ENCODE data around the gene CCM2L. TPM values are rescaled to one million over a fixed set of nuclear protein-coding genes. Genes with fewer than 3 reads are reported as not detected.
A peak's percentile ranks its signal among the peaks of the same experiment; 100 is the strongest.

CCM2L gene
- total and polyA plus RNA-seq, 2 of the 8 experiments (the other 6 are each of a cell fraction or from before 2014, with no cell fraction given), result 5.5 to 15.8 TPM

DNA sequence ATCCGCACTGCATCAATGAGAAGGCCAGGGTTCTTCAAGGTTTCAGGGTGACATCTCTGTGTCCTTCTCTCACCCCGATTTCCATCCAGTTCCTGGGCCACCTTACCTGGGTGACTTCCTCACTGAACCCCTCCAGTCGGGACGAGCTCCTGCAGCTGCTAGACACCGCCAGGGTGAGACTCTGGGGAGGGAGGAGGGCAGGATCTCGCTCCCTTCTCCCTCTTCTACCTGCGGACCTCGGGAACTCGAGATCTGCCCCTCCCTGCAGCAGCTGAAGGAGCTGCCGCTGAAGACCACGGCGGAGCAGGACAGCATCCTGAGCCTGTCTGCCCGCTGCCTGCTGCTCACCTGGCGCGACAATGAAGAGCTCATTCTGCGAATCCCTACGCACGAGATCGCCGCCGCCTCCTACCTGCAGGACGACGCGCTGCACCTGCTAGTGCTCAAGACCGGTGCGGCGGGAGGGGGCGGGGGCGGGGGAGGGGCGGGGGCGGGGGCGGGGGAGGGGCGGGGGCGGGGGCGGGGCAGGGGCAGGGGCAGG is 7.5 kb downstream of the CCM2L start:
- no peak overlapping the region for H3K23ac ChIP-seq (ENCODE audit: insufficient read length)
- DNase-seq (ENCODE audit: low read depth in 1 of 2, low spot score in 2 of 2) (peak; percentile 85), FAIRE-seq (peak; percentile 58)
- H4K5ac ChIP-seq (ENCODE audit: insufficient read length, low read depth, low read length), result no peak overlapping the region
- H2BK15ac ChIP-seq (ENCODE audit: low read length), result peak overlapping the region; percentile 90
- peak overlapping the region; percentile 13 for H4K91ac ChIP-seq (replicated peaks; ENCODE audit: insufficient read length, low read length)
- peak overlapping the region; percentile 92; the same call in 1 of the 2 replicates for H2BK12ac ChIP-seq (ENCODE audit: low read depth, low read length)
- H4K8ac ChIP-seq (ENCODE audit: extremely low read depth, insufficient read depth, low read length), result no peak overlapping the region
- no peak overlapping the region for H3K27ac ChIP-seq (ENCODE audit: low read depth, low read length)
- peaks cover 0 to 10% (median 6%) of the 10 kb centered on the region in 4 experiments; a peak in 5 of 7 replicates for H3K4me1 ChIP-seq (replicated peaks in 1 of 4; ENCODE audit: control insufficient read depth in 3 of 4, insufficient read depth in 4 of 4, low read length in 3 of 4)
- H2AK5ac ChIP-seq (ENCODE audit: low read depth, low read length), result no peak overlapping the region
- H3K14ac ChIP-seq (ENCODE audit: insufficient read length), result no peak overlapping the region
- H2AFZ ChIP-seq (ENCODE audit: low read length), result peak overlapping the region; percentile 82
- peak overlapping the region; percentile 67 to 89 (median 76); a peak in 7 of 8 replicates for H3K4me3 ChIP-seq (ENCODE audit: extremely low read depth in 1 of 4, insufficient read depth in 2 of 4, low read depth in 3 of 4, low read length in 4 of 4)
- H3K4ac ChIP-seq (replicated peaks; ENCODE audit: insufficient read length, low read depth, low read length), result peak overlapping the region; percentile 41
- no peaks in the 10 kb centered on the region for H4K20me1 ChIP-seq (replicated peaks in 1 of 2; ENCODE audit: control insufficient read depth in 1 of 2, insufficient read depth in 2 of 2, low read length in 2 of 2)
- H3K18ac ChIP-seq (ENCODE audit: extremely low read depth, low read length), result peak overlapping the region; percentile 81
- H3K23me2 ChIP-seq (ENCODE audit: low read depth, low read length), result peaks cover 8% of the 10 kb centered on the region
- H3K9ac ChIP-seq (replicated peaks in 1 of 4; ENCODE audit: extremely low read depth in 1 of 4, low read depth in 3 of 4, low read length in 3 of 4), result peak overlapping the region in 3 of 4 experiments; percentile 6 to 46 (median 14); a peak in 2 of 7 replicates
- H3K36me3 ChIP-seq (ENCODE audit: control insufficient read depth in 2 of 4, insufficient read depth in 4 of 4, low read length in 3 of 4), result no peaks in the 10 kb centered on the region
- H2BK20ac ChIP-seq (ENCODE audit: low read length), result no peak overlapping the region
- no peaks in the 10 kb centered on the region; a peak in 1 of 4 replicates for H3K9me3 ChIP-seq (ENCODE audit: insufficient read depth in 2 of 2, low read depth in 1 of 2, low read length in 1 of 2)
- H3K79me1 ChIP-seq (ENCODE audit: low read depth, low read length), result no peaks in the 10 kb centered on the region
- peak overlapping the region; percentile 4 for H2BK120ac ChIP-seq (replicated peaks; ENCODE audit: low read depth, low read length)
- CTCF ChIA-PET (ENCODE audit: partially characterized antibody), result interaction anchor here (0.7 to 2.8 kb wide), 38 partner anchors 8 to 201 kb away, joined by 3 to 29 read pairs (median 4); partner anchors contain the start of genes FOXS1 and PDRG1
- H3K4me2 ChIP-seq (ENCODE audit: insufficient read depth in 1 of 2, low read depth in 2 of 2, low read length in 2 of 2), result peak overlapping the region; percentile 82 to 100
- no peaks in the 10 kb centered on the region for H3K79me2 ChIP-seq (ENCODE audit: control insufficient read depth in 1 of 2, insufficient read depth in 2 of 2, low read length in 2 of 2)
- 6% methylated on average over 20 of the region's 35 CpGs; no CpG with 5 or more reads in 1 of the 2 experiments for WGBS, 2 experiments (ENCODE audit: extremely low coverage in 1 of 2, insufficient coverage in 1 of 2, insufficient read length in 1 of 2, insufficient replicate concordance in 2 of 2, low coverage in 1 of 2, low lambda C conversion rate in 2 of 2, missing lambda C conversion rate in 1 of 2)
- H3K56ac ChIP-seq (replicated peaks; ENCODE audit: insufficient read length, low read depth, low read length), result no peak overlapping the region
- POLR2A ChIA-PET (ENCODE audit: partially characterized antibody), result interaction anchor here (0.6 to 2.3 kb wide), 9 partner anchors 10 to 195 kb away, joined by 3 to 8 read pairs (median 4); partner anchors contain the start of genes PDRG1 and TM9SF4
- H2BK5ac ChIP-seq (ENCODE audit: low read depth, low read length), result peak overlapping the region; percentile 99
- H3K27me3 ChIP-seq (replicated peaks in 1 of 4; ENCODE audit: control insufficient read depth in 3 of 4, extremely low read depth in 1 of 4, insufficient read depth in 3 of 4, low read length in 3 of 4), result peaks cover 0 to 8% (median under 1%) of the 10 kb centered on the region in 4 experiments; a peak in 4 of 7 replicates
- TF ChIP-seq TAF1 (IDR thresholded peaks at IDR 0.05; ENCODE audit: low read depth, low read length) (peak; percentile 85), EP300 (IDR thresholded peaks at IDR 0.05; ENCODE audit: borderline replicate concordance in 1 of 2, low read depth in 2 of 2, low read length in 2 of 2) (0 out of 3 replicates have a peak, but pooled peaks of 1 of the 2 experiments have one; percentile 57), HDAC6 (IDR thresholded peaks at IDR 0.05; ENCODE audit: low read depth, low read length) (no peak), PHF8 (conservative IDR thresholded peaks at IDR 0.05; ENCODE audit: low read depth, low read length) (peak; percentile 50; the same call in 1 of the 2 replicates), TBP (IDR thresholded peaks at IDR 0.05; ENCODE audit: low read depth, low read length) (peak; percentile 21; the same call in 1 of the 2 replicates), CBX8 (IDR thresholded peaks at IDR 0.05; ENCODE audit: borderline replicate concordance, low read depth, low read length) (no peak), POLR2AphosphoS5 (IDR thresholded peaks at IDR 0.05; ENCODE audit: low read depth, low read length) (peak; percentile 72), YY1 (IDR thresholded peaks at IDR 0.05; ENCODE audit: low read depth, low read length) (peak; percentile 40; the same call in 1 of the 2 replicates)
- TF ChIP-seq, protein P1, sequence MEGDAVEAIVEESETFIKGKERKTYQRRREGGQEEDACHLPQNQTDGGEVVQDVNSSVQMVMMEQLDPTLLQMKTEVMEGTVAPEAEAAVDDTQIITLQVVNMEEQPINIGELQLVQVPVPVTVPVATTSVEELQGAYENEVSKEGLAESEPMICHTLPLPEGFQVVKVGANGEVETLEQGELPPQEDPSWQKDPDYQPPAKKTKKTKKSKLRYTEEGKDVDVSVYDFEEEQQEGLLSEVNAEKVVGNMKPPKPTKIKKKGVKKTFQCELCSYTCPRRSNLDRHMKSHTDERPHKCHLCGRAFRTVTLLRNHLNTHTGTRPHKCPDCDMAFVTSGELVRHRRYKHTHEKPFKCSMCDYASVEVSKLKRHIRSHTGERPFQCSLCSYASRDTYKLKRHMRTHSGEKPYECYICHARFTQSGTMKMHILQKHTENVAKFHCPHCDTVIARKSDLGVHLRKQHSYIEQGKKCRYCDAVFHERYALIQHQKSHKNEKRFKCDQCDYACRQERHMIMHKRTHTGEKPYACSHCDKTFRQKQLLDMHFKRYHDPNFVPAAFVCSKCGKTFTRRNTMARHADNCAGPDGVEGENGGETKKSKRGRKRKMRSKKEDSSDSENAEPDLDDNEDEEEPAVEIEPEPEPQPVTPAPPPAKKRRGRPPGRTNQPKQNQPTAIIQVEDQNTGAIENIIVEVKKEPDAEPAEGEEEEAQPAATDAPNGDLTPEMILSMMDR (IDR thresholded peaks at IDR 0.05; ENCODE audit: control extremely low read depth in 1 of 3, insufficient read depth in 1 of 3, low read depth in 1 of 3, low read length in 3 of 3), result peak; percentile 79 to 90 (median 81)
